ENCODE results near the gene BTD. TPM values are rescaled to one million over a fixed set of nuclear protein-coding genes. Genes with fewer than 3 reads are reported as not detected.
A peak's percentile ranks its signal among the peaks of the same experiment; 100 is the strongest.

Gene BTD
- total and polyA plus RNA-seq, 2 experiments from 2014 or later: 17.8 to 20.0 TPM

DNA sequence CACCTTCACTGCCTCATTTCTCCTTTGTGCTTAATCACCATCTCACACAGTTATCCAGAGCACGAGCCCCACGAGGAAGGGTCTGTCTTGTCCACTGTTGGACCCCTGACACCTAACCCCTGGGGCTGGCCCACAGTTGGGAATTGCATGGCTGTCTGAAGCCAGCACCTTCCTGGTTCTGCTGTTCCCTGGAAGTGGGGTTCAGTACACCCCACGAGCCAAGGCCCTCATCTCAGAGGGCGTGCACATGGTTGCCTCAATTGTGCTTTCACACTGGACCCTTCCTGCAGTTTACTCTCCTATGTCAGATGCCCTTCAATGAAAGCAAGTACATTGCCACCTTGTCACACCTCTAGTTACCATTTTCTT is 30.7 kb downstream of the BTD start (continued):
- TF ChIP-seq ZNF462 (CRISPR knock-in tag; IDR thresholded peaks at IDR 0.05): no peak
- TF ChIP-seq REST (IDR thresholded peaks at IDR 0.05; ENCODE audit: unreplicated experiment): no peak
- TF ChIP-seq ZNF114 (CRISPR knock-in tag; IDR thresholded peaks at IDR 0.05): no peak

GRCh38 chr3:15633159-15633558 is 31.6 kb downstream of the BTD start:
- no peak for TF ChIP-seq JUNB (IDR thresholded peaks at IDR 0.05; ENCODE audit: unreplicated experiment)
- TF ChIP-seq STAT1 (IDR thresholded peaks at IDR 0.05; ENCODE audit: unreplicated experiment): no peak
- no peak for TF ChIP-seq ZNF331 (CRISPR knock-in tag; IDR thresholded peaks at IDR 0.05; ENCODE audit: low read depth)
- TF ChIP-seq CREB1 (CRISPR knock-in tag; IDR thresholded peaks at IDR 0.05; ENCODE audit: low read depth): no peak
- no peak for TF ChIP-seq ZNF114 (CRISPR knock-in tag; IDR thresholded peaks at IDR 0.05)
- TF ChIP-seq REST (IDR thresholded peaks at IDR 0.05; ENCODE audit: unreplicated experiment): no peak
- 0 out of 2 replicates have a peak, but pooled peaks have one; percentile 45 for TF ChIP-seq NANOG (IDR thresholded peaks at IDR 0.05; ENCODE audit: borderline replicate concordance)
- TF ChIP-seq ETS1 (IDR thresholded peaks at IDR 0.05): no peak
- H3K9me2 ChIP-seq (ENCODE audit: insufficient read depth): no peaks in the 10 kb centered on the region; the same call in 1 of the 2 replicates
- H3K4me3 Mint-ChIP-seq: peak overlapping the region; percentile 26; the same call in 2 of the 3 replicates
- H3K36me3 ChIP-seq (ENCODE audit: insufficient read depth): no peaks in the 10 kb centered on the region
- no peaks in the 10 kb centered on the region for H3F3A ChIP-seq (replicated peaks; ENCODE audit: low read depth)
- H3K4me2 ChIP-seq: peak overlapping the region; percentile 28
- no peaks in the 10 kb centered on the region for H3K27me3 ChIP-seq (ENCODE audit: insufficient read depth)
- H3K36me3 Mint-ChIP-seq (ENCODE audit: low read depth): peaks cover 4% of the 10 kb centered on the region; the same call in 1 of the 3 replicates
- H3K27me3 Mint-ChIP-seq (ENCODE audit: insufficient read depth, low read depth, poor library complexity): peaks cover 2% of the 10 kb centered on the region
- H3K27ac ChIP-seq (ENCODE audit: low read depth): peak overlapping the region; percentile 64
- peak; percentile 49 for ATAC-seq
- H3K4me1 ChIP-seq (ENCODE audit: insufficient read depth): peaks cover 60% of the 10 kb centered on the region
- H4K20me1 ChIP-seq (replicated peaks; ENCODE audit: insufficient read depth): no peaks in the 10 kb centered on the region
- H3K4me1 Mint-ChIP-seq: peaks cover 65% of the 10 kb centered on the region
- no peaks in the 10 kb centered on the region for H3K79me2 ChIP-seq (replicated peaks; ENCODE audit: insufficient read depth)
- H3K27ac Mint-ChIP-seq: peak overlapping the region; percentile 65
- H3K4me3 ChIP-seq: peak overlapping the region; percentile 25; the same call in 1 of the 2 replicates
- no peaks in the 10 kb centered on the region for H3K9me3 Mint-ChIP-seq
- H2AFZ ChIP-seq: no peak overlapping the region
- peak; percentile 37 for DNase-seq (ENCODE audit: low spot score)
